BE2C (cell line): Measurements from ENCODE around the gene HDDC3. TPM values are rescaled to one million over a fixed set of nuclear protein-coding genes. Genes with fewer than 3 reads are reported as not detected.

Experiments
- DNase-seq: peaks from one replicate; pipeline ENCODE4 v3.0.0-alpha.2; 2020
- H3K27me3 ChIP-seq: fragments of 250-450 bp; sonication (Bioruptor Pico); 2 replicates; pipeline ENCODE4 v1.5.1; 2020; ENCODE audit warnings: mild to moderate bottlenecking
- H3K36me3 ChIP-seq: fragments of 250-450 bp; sonication (Bioruptor Pico); 2 replicates; pipeline ENCODE4 v1.5.1; 2020; ENCODE audit warnings: mild to moderate bottlenecking
- H3K4me1 ChIP-seq: fragments of 250-450 bp; sonication (Bioruptor Pico); 2 replicates; pipeline ENCODE4 v1.5.1; 2020
- H3K4me3 ChIP-seq: 2 replicates; pipeline ENCODE4 v1.5.1; 2011; ENCODE audit warnings: low read depth, low read length
- H3K9me3 ChIP-seq: fragments of 250-450 bp; sonication (Bioruptor Pico); 2 replicates; pipeline ENCODE4 v1.5.1; 2020
- polyA plus RNA-seq: library from polyadenylated mRNA; unstranded; fragments of >200 nt; gene quantifications from one replicate; pipeline ENCODE4 v1.2.1, GENCODE V29; 2012; ENCODE audit warnings: low read depth, missing spikeins; ENCODE audit not compliant: insufficient read length, insufficient read depth
- TF ChIP-seq, protein P1 (sequence below): IDR thresholded peaks from 2 replicates; pipeline ENCODE4 v1.5.1; 2012; ENCODE audit warnings: mild to moderate bottlenecking, low read depth, low read length

HDDC3 gene, protein sequence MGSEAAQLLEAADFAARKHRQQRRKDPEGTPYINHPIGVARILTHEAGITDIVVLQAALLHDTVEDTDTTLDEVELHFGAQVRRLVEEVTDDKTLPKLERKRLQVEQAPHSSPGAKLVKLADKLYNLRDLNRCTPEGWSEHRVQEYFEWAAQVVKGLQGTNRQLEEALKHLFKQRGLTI
- 58.6 TPM for polyA plus RNA-seq

DNA sequence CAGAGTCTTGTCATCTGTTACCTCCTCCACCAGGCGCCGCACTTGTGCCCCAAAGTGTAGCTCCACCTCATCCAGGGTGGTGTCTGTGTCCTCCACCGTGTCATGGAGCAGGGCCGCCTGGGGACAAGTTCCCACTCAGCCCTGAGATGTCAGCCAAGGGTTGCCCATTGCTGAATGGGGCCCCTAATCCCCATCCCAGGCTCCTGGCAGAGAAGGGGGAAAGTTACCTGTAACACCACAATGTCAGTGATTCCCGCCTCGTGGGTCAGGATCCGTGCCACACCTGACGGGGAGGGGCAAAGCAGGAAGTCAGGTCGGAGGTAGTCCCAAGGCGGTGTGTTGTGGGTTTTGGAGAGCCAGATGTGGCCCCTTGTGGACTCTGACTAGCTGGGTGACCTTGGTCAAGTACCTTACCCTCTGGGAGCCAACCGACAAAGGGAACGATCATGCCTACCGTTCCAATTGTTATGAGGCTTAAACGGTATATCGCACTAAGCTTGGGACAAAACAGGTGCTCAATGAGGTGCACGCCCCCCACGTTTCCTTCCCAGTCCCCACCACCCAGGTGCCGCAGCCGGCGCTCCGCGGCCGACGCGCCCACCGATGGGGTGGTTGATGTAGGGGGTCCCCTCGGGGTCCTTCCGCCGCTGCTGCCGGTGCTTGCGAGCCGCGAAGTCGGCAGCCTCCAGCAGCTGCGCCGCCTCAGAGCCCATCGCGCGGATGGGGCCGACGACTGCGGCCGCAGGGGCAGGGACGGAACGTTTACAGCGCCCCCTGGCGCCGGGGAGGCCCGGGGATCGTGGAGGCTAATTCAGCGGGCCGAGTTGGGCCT lies at the start of gene HDDC3:
HDDC3 (minus strand) TSS at position 722 of the 832 bp plus-strand sequence; CDS start at position 713, 9 bp downstream.
- H3K4me1 ChIP-seq = 0 out of 2 replicates have a peak, but pooled peaks cover 3% of the 10 kb centered on the region

DNA sequence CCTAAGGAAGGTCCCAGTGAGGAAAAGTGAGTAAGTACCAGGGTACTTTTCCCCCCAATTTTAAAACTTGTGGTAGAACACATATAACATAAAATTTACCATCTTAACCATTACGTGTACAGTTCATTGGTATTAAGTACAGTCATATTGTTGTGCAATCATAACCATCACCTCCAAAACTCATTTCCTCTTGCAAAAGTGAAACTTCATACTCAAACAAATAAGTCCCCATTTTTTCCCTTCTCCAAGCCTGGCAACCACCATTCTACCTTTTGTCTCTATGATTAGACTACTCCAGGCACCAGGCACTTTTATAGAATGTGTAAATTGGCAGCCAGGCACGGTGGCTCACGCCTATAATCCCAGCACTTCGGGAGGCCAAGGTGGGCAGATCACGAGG lies 49.8 kb upstream of the HDDC3 start:
- TF ChIP-seq, protein P1, sequence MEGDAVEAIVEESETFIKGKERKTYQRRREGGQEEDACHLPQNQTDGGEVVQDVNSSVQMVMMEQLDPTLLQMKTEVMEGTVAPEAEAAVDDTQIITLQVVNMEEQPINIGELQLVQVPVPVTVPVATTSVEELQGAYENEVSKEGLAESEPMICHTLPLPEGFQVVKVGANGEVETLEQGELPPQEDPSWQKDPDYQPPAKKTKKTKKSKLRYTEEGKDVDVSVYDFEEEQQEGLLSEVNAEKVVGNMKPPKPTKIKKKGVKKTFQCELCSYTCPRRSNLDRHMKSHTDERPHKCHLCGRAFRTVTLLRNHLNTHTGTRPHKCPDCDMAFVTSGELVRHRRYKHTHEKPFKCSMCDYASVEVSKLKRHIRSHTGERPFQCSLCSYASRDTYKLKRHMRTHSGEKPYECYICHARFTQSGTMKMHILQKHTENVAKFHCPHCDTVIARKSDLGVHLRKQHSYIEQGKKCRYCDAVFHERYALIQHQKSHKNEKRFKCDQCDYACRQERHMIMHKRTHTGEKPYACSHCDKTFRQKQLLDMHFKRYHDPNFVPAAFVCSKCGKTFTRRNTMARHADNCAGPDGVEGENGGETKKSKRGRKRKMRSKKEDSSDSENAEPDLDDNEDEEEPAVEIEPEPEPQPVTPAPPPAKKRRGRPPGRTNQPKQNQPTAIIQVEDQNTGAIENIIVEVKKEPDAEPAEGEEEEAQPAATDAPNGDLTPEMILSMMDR = no peak
- Histone ChIP-seq H3K4me1 (no peaks in the 10 kb centered on the region), H3K27me3 (no peaks in the 10 kb centered on the region), H3K4me3 (no peak overlapping the region), H3K9me3 (no peaks in the 10 kb centered on the region), H3K36me3 (peaks cover 83% of the 10 kb centered on the region)
- no peak for DNase-seq

More for the DNA sequence above, at the start of gene HDDC3:
- H3K4me3 ChIP-seq = peak within 1 kb of the TSS; percentile 95
- DNase-seq = peak; percentile 94
- H3K9me3 ChIP-seq = no peaks in the 10 kb centered on the region
- TF ChIP-seq, protein P1 = peak; percentile 88
- H3K27me3 ChIP-seq = no peaks in the 10 kb centered on the region
- H3K36me3 ChIP-seq = no peaks in the 10 kb centered on the region

DNA sequence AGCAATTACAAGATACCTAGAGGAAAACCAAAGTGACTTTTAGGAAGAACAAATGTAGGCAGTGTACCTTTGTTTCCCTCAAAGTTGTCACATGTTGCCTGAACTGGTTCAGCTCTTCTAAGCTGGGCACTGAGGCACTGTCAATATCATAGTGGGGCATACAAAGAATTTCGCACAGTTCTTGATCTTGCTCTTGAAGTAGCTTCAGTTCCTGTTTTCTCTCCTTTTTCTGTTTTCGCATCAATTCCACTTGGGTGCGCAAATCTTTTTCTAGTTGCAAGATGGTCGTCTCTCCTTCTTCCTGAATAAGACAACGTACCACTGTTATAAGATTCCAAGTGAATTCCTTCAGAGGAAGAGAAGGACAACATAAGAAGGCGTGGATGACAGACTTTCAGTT lies 49.3 kb upstream of the HDDC3 start:
- TF ChIP-seq, protein P1 = no peak
- no peak for DNase-seq

DNA sequence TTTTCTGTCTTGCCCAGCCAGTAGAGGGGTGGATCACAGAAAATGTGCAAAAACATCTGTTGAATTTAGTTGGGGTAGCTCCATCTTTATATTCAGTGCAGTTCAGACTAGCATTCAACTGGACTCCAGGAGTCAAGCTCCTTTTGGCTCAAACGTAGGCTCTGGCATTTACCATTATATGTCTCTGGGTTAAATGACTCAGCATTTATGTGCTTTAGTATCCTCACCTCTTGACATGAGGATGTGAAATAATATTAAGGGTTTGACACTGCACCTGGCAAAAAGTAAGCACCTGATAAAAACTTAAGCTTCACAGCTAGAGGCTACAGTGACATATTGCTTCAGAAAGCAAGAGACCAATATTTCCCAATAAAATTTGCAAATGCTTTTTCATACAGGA lies 47.2 kb upstream of the HDDC3 start:
- Histone ChIP-seq H3K4me1 (no peaks in the 10 kb centered on the region), H3K9me3 (no peaks in the 10 kb centered on the region), H3K36me3 (peaks cover 96% of the 10 kb centered on the region), H3K27me3 (no peaks in the 10 kb centered on the region), H3K4me3 (no peak overlapping the region)
- TF ChIP-seq, protein P1 = no peak
- no peak for DNase-seq

More for the DNA sequence above, 49.3 kb upstream of the HDDC3 start:
- Histone ChIP-seq H3K36me3 (peaks cover 88% of the 10 kb centered on the region), H3K4me1 (no peaks in the 10 kb centered on the region), H3K4me3 (no peak overlapping the region), H3K9me3 (no peaks in the 10 kb centered on the region), H3K27me3 (no peaks in the 10 kb centered on the region)

DNA sequence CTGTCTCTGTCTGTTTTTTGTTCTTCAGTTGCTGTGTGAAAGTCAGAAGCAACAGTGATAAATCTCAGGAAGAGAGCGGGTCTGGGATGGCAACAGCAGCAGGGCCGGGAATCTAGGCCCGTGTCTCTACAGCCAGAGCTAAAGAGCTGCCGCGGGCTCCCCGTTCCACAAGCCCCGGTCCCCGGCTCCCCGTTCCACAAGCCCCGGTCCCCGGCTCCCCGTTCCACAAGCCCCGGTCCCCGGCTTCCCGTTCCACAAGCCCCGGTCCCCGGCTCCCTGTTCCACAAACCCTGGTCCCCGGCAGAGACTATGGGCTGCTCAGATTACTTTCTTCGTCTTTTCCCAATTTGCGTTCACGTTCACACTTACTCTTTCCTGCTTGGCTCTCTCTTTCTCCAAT lies 41.9 kb upstream of the HDDC3 start:
- H3K36me3 ChIP-seq = peaks cover 91% of the 10 kb centered on the region
- no peaks in the 10 kb centered on the region for H3K9me3 ChIP-seq
- no peaks in the 10 kb centered on the region for H3K4me1 ChIP-seq
- no peaks in the 10 kb centered on the region for H3K27me3 ChIP-seq
- no peak overlapping the region for H3K4me3 ChIP-seq
- TF ChIP-seq, protein P1 = no peak
- no peak for DNase-seq

DNA sequence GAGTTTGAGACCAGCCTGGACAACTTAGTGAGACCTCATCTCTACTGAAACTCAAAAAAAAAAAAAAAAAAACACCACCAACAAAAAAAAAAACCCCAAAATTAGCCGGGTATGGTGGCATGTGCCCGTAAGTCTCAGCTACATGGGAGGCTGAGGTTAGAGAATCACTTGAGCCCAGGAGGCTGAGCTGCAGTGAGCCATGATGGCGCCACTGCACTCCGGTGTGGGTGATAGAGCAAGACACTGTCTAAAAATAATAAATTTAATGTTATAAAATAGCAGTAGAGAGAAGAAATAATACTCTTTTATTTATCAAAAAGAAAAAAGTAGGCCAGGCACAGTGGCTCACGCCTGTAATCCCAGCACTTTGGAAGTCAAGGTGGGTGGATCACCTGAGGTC lies 39.8 kb upstream of the HDDC3 start:
- DNase-seq = no peak
- TF ChIP-seq, protein P1 = no peak
- Histone ChIP-seq H3K4me3 (no peak overlapping the region), H3K9me3 (no peaks in the 10 kb centered on the region), H3K27me3 (no peaks in the 10 kb centered on the region), H3K4me1 (no peaks in the 10 kb centered on the region), H3K36me3 (peaks cover 95% of the 10 kb centered on the region)
